Measurements from ENCODE around the gene FLT3LG. TPM values are rescaled to one million over a fixed set of nuclear protein-coding genes. Genes with fewer than 3 reads are reported as not detected.
"Not testable (repeated sequence)": the region's sequence is repeated elsewhere in the genome, so short reads cannot be mapped to it uniquely, and the experiment has no call there.

The FLT3LG gene
- total RNA-seq, 2 experiments from 2014 or later: 187 to 197 TPM

- DNase-seq: peak; percentile 91
- Mint-ChIP-seq H3K9me3 (no peaks in the 10 kb centered on the region), H3K4me3 (peak overlapping the region; percentile 59), H3K27me3 (no peaks in the 10 kb centered on the region), H3K4me1 (peaks cover 55% of the 10 kb centered on the region), H3K36me3 (ENCODE audit: low read depth) (peaks cover 15% of the 10 kb centered on the region), H3K27ac (peak overlapping the region; percentile 100)
- CTCF ChIA-PET: interaction anchor here (0.7 to 5.9 kb wide), 21 partner anchors 15 to 591 kb away, joined by 3 to 159 read pairs (median 4); partner anchors contain the start of genes ALDH16A1, CD37, GYS1 and PIH1D1
- POLR2A ChIA-PET: interaction anchor here (0.8 to 10.7 kb wide), 23 partner anchors 10 to 206 kb away, joined by 3 to 192 read pairs (median 4); partner anchors contain the start of genes ALDH16A1, CD37, PIH1D1 and PRMT1
Measured at GRCh38 chr19:49469828-49470614, 4.0 kb upstream of the FLT3LG start.

GRCh38 chr19:49470615-49470978, 3.4 kb upstream of the FLT3LG start:
- ChIA-PET POLR2A (interaction anchor here (0.8 to 10.7 kb wide), 17 partner anchors 11 to 206 kb away, joined by 3 to 192 read pairs (median 4); partner anchors contain the start of genes ALDH16A1, PIH1D1 and RPL13A), CTCF (interaction anchor here (0.6 to 5.9 kb wide), 20 partner anchors 16 to 591 kb away, joined by 3 to 159 read pairs (median 4); partner anchors contain the start of genes ALDH16A1, CD37, GYS1 and PIH1D1)
- H3K27me3 Mint-ChIP-seq: no peaks in the 10 kb centered on the region
- no peak for DNase-seq
- peaks cover 57% of the 10 kb centered on the region for H3K4me1 Mint-ChIP-seq
- peak overlapping the region; percentile 100 for H3K27ac Mint-ChIP-seq
- H3K36me3 Mint-ChIP-seq (ENCODE audit: low read depth): peaks cover 17% of the 10 kb centered on the region
- no peaks in the 10 kb centered on the region for H3K9me3 Mint-ChIP-seq
- peak overlapping the region; percentile 59 for H3K4me3 Mint-ChIP-seq

- peak overlapping the region; percentile 92 for H3K27ac Mint-ChIP-seq
- no peaks in the 10 kb centered on the region for H3K27me3 Mint-ChIP-seq
- ChIA-PET POLR2A (interaction anchor here (0.6 to 10.7 kb wide), 13 partner anchors 10 to 204 kb away, joined by 3 to 192 read pairs (median 6); partner anchors contain the start of genes ALDH16A1, PIH1D1, PRMT1 and RPL13A), CTCF (interaction anchor here (0.6 to 5.9 kb wide), 20 partner anchors 15 to 203 kb away, joined by 3 to 159 read pairs (median 4); partner anchors contain the start of genes ALDH16A1, PIH1D1, PRMT1 and RPL13A)
- peak overlapping the region; percentile 97 for H3K4me3 Mint-ChIP-seq
- H3K4me1 Mint-ChIP-seq: peaks cover 68% of the 10 kb centered on the region
- no peak for DNase-seq
- H3K9me3 Mint-ChIP-seq: no peaks in the 10 kb centered on the region
- H3K36me3 Mint-ChIP-seq (ENCODE audit: low read depth): peaks cover 27% of the 10 kb centered on the region
Measured at GRCh38 chr19:49472936-49473335, 1.1 kb upstream of the FLT3LG start.

DNA sequence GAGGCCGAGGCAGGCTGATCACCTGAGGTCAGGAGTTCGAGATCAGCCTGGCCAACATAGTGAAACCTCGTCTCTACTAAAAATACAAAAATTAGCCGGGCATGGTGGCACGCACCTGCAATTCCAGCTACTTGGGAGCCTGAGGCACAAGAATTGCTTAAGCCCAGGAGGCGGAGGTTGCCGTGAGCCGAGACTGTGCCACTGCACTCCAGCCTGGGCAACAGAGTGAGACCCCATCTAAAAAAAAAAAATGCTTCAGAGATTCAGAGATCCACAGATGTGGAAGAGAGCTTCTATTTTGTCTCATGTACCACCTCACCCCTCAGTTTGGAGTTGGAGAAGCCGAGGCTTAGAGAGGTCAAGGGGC, 531 bp upstream of the FLT3LG start:
- not testable (repeated sequence) for H3K27me3 Mint-ChIP-seq, H3K9me3 Mint-ChIP-seq, DNase-seq
- ChIA-PET POLR2A (interaction anchor here (0.6 to 10.7 kb wide), 13 partner anchors 9 to 203 kb away, joined by 3 to 192 read pairs (median 6); partner anchors contain the start of genes ALDH16A1, PIH1D1, PRMT1 and RPL13A), CTCF (interaction anchor here (0.6 to 5.9 kb wide), 20 partner anchors 15 to 376 kb away, joined by 3 to 159 read pairs (median 4); partner anchors contain the start of genes ALDH16A1, PIH1D1, PRMT1 and RPL13A)
- peak overlapping the region; percentile 97 for H3K4me3 Mint-ChIP-seq
- H3K27ac Mint-ChIP-seq: peak overlapping the region; percentile 92
- H3K36me3 Mint-ChIP-seq (ENCODE audit: low read depth): peaks cover 27% of the 10 kb centered on the region
- peaks cover 62% of the 10 kb centered on the region for H3K4me1 Mint-ChIP-seq

GRCh38 chr19:49474542-49474924, 518 bp downstream of the FLT3LG start:
- ChIA-PET CTCF (interaction anchor here (2.1 to 5.9 kb wide), 3 partner anchors 20 to 72 kb away, joined by 13 to 159 read pairs (median 16); partner anchors contain the start of genes ALDH16A1 and PIH1D1), POLR2A (interaction anchor here (1.0 to 10.7 kb wide), 12 partner anchors 10 to 202 kb away, joined by 3 to 192 read pairs (median 12); partner anchors contain the start of genes ALDH16A1, PIH1D1, PRMT1 and RPL13A)
- Mint-ChIP-seq H3K4me1 (peaks cover 57% of the 10 kb centered on the region), H3K27ac (peak overlapping the region; percentile 92), H3K27me3 (no peaks in the 10 kb centered on the region), H3K36me3 (ENCODE audit: low read depth) (peaks cover 25% of the 10 kb centered on the region), H3K4me3 (peak overlapping the region; percentile 97), H3K9me3 (no peaks in the 10 kb centered on the region)
- DNase-seq: no peak

- peaks cover 32% of the 10 kb centered on the region for H3K36me3 Mint-ChIP-seq (ENCODE audit: low read depth)
- no peak for DNase-seq
- no peaks in the 10 kb centered on the region for H3K9me3 Mint-ChIP-seq
- POLR2A ChIA-PET: interaction anchor here (1.0 to 4.8 kb wide), 11 partner anchors 10 to 165 kb away, joined by 3 to 68 read pairs (median 5); partner anchors contain the start of genes ALDH16A1, NOSIP, PIH1D1 and RPL13A
- H3K27me3 Mint-ChIP-seq: no peaks in the 10 kb centered on the region
- peaks cover 53% of the 10 kb centered on the region for H3K4me1 Mint-ChIP-seq
- H3K4me3 Mint-ChIP-seq: peak overlapping the region; percentile 97
- CTCF ChIA-PET: interaction anchor here (0.5 to 2.3 kb wide), 26 partner anchors 10 to 476 kb away, joined by 3 to 16 read pairs (median 4); partner anchors contain the start of genes ALDH16A1, PIH1D1, RPL13A and RPS11
- peak overlapping the region; percentile 92 for H3K27ac Mint-ChIP-seq
Measured at GRCh38 chr19:49475191-49475917, 1.3 kb downstream of the FLT3LG start.

DNA sequence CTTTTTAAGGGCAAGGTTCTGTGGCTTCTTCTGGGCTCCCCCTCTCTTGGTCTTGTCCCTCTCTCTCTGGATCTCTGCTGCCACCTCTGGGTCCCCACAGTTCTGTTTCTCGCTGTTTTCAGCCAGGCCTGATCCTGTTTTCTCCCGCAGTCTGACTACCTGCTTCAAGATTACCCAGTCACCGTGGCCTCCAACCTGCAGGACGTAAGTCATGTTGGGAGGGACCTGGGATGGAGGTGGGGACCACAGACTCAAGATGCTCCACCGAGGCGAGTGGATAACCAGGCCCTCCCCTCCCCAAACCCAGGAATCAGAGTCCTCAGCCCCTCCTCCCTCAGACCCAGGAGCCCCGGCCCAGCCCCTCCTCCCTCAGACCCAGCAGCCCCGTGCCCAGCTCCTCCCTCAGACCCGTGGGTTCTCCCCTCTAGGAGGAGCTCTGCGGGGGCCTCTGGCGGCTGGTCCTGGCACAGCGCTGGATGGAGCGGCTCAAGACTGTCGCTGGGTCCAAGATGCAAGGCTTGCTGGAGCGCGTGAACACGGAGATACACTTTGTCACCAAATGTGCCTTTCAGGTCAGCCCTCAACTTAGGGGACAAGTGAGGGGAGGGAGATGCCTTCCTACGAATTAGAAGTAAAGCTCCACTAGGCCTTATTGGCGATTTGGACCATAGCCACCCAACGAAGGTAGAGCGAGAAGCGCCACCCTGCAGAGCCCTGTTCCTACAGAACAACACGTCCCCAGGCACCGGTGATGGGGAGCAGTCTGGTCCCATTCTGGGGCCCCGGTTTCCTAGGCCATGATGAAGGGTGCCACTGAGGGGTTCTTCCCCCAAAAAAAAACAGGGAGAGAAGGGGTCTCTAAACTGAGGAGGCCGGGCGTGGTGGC, 2.2 kb downstream of the FLT3LG start:
- Mint-ChIP-seq H3K4me3 (peak overlapping the region; percentile 97), H3K9me3 (no peaks in the 10 kb centered on the region), H3K36me3 (ENCODE audit: low read depth) (peaks cover 36% of the 10 kb centered on the region), H3K27me3 (no peaks in the 10 kb centered on the region), H3K4me1 (peaks cover 49% of the 10 kb centered on the region), H3K27ac (peak overlapping the region; percentile 92)
- peak; percentile 83 for DNase-seq
- CTCF ChIA-PET: interaction anchor here (0.6 to 2.3 kb wide), 30 partner anchors 9 to 476 kb away, joined by 3 to 16 read pairs (median 4); partner anchors contain the start of genes ALDH16A1, PIH1D1, RPL13A and RPS11
- POLR2A ChIA-PET: interaction anchor here (1.0 to 4.8 kb wide), 11 partner anchors 9 to 164 kb away, joined by 3 to 68 read pairs (median 5); partner anchors contain the start of genes ALDH16A1, NOSIP, PIH1D1 and RPL13A

- Mint-ChIP-seq H3K27me3 (no peaks in the 10 kb centered on the region), H3K36me3 (ENCODE audit: low read depth) (peaks cover 66% of the 10 kb centered on the region), H3K4me3 (no peak overlapping the region), H3K27ac (no peak overlapping the region), H3K4me1 (peaks cover 33% of the 10 kb centered on the region), H3K9me3 (no peaks in the 10 kb centered on the region)
- ChIA-PET CTCF (interaction anchor here (0.7 kb wide), 1 partner anchor 387 kb away, joined by 5 read pairs; the partner anchor contains the start of gene PNKP), POLR2A (interaction anchor here (1.6 kb wide), 1 partner anchor 9 kb away, joined by 4 read pairs; no protein-coding TSS in a partner anchor)
- DNase-seq: no peak
Measured at GRCh38 chr19:49479975-49480628, 6.1 kb downstream of the FLT3LG start.

- H3K4me3 Mint-ChIP-seq: no peak overlapping the region
- peaks cover 32% of the 10 kb centered on the region for H3K4me1 Mint-ChIP-seq
- no peaks in the 10 kb centered on the region for H3K9me3 Mint-ChIP-seq
- peaks cover 64% of the 10 kb centered on the region for H3K36me3 Mint-ChIP-seq (ENCODE audit: low read depth)
- ChIA-PET CTCF (interaction anchor here (0.7 to 1.6 kb wide), 3 partner anchors 14 to 386 kb away, joined by 4 to 5 read pairs (median 5); partner anchors contain the start of gene PNKP), POLR2A (interaction anchor here (1.6 kb wide), 1 partner anchor 8 kb away, joined by 4 read pairs; no protein-coding TSS in a partner anchor)
- H3K27me3 Mint-ChIP-seq: no peaks in the 10 kb centered on the region
- no peak overlapping the region for H3K27ac Mint-ChIP-seq
- no peak for DNase-seq
Measured at GRCh38 chr19:49481020-49481683, 7.1 kb downstream of the FLT3LG start.

- Mint-ChIP-seq H3K4me3 (no peak overlapping the region), H3K27ac (peak overlapping the region; percentile 33), H3K36me3 (ENCODE audit: low read depth) (peaks cover 84% of the 10 kb centered on the region), H3K27me3 (no peaks in the 10 kb centered on the region), H3K9me3 (no peaks in the 10 kb centered on the region), H3K4me1 (peaks cover 40% of the 10 kb centered on the region)
- CTCF ChIA-PET: interaction anchor here (2.8 kb wide), 1 partner anchor 10 kb away, joined by 9 read pairs; no protein-coding TSS in a partner anchor
- DNase-seq: no peak
- POLR2A ChIA-PET: interaction anchor here (2.5 to 2.7 kb wide), 2 partner anchors 10 to 156 kb away, joined by 10 to 18 read pairs; partner anchors contain the start of gene SCAF1
Measured at GRCh38 chr19:49486232-49486631, 12.2 kb downstream of the FLT3LG start.
